H1 (cell line): ENCODE data around the gene TMEM198. TPM values are rescaled to one million over a fixed set of nuclear protein-coding genes. Genes with fewer than 3 reads are reported as not detected.

ENCODE experiments used
- CTCF ChIA-PET: fragments of 300-600 bp; sonication (Branson Sonifier 250); formaldehyde crosslinking; loops from one replicate; lab custom pipeline; 2021; ENCODE audit not compliant: partially characterized antibody; lab: Charles Lee
- POLR2A ChIA-PET: fragments of 300-600 bp; sonication (Branson Sonifier 250); formaldehyde crosslinking; loops from one replicate; lab custom pipeline; 2021; ENCODE audit warnings: inconsistent platforms; ENCODE audit not compliant: partially characterized antibody; lab: Charles Lee
- DNase-seq, 2 experiments: peaks; one replicate each; pipeline versions ENCODE4 v3.0.0 to v3.0.0-alpha.2; 2010 to 2022; ENCODE audit warnings: low spot score in 2 of 2, low read depth in 1 of 2, mixed read lengths in 1 of 2
- FAIRE-seq: peaks from 2 replicates; lab custom pipeline; 2011; peaks lifted over from hg19 to GRCh38; lab: Jason Lieb, UNC
- H2AFZ ChIP-seq: 2 replicates; pipeline ENCODE4 v1.8.1; 2012; ENCODE audit warnings: low read length, inconsistent platforms
- H2AK5ac ChIP-seq: 2 replicates; pipeline ENCODE4 v1.6.1; 2013; ENCODE audit warnings: low read depth, low read length
- H2BK120ac ChIP-seq: replicated peaks from 2 replicates; pipeline ENCODE3; 2013; ENCODE audit warnings: low read depth, low read length, inconsistent platforms
- H2BK12ac ChIP-seq: 2 replicates; pipeline ENCODE4 v1.6.1; 2013; ENCODE audit warnings: low read depth, low read length
- H2BK15ac ChIP-seq: 2 replicates; pipeline ENCODE4 v1.6.1; 2013; ENCODE audit warnings: low read length
- H2BK20ac ChIP-seq: 2 replicates; pipeline ENCODE4 v1.6.1; 2013; ENCODE audit warnings: low read length
- H2BK5ac ChIP-seq: 2 replicates; pipeline ENCODE4 v1.6.1; 2013; ENCODE audit warnings: low read depth, low read length
- H3K14ac ChIP-seq: 2 replicates; pipeline ENCODE4 v1.6.1; 2013; ENCODE audit warnings: inconsistent platforms; ENCODE audit not compliant: insufficient read length
- H3K18ac ChIP-seq: 2 replicates; pipeline ENCODE4 v1.6.1; 2013; ENCODE audit warnings: low read length; ENCODE audit errors: extremely low read depth
- H3K23ac ChIP-seq: 2 replicates; pipeline ENCODE4 v1.6.1; 2013; ENCODE audit warnings: inconsistent platforms; ENCODE audit not compliant: insufficient read length
- H3K23me2 ChIP-seq: 2 replicates; pipeline ENCODE4 v1.6.1; 2013; ENCODE audit warnings: low read depth, low read length
- H3K27ac ChIP-seq: 2 replicates; pipeline ENCODE4 v1.6.1; 2011; ENCODE audit warnings: low read depth, low read length, inconsistent platforms
- H3K27me3 ChIP-seq, 4 experiments: replicated peaks in 1 of 4; 1 replicate in 1 of 4; 2 replicates in 3 of 4; pipeline versions ENCODE4 v1.6.1 to v1.8.1; 2011 to 2013; ENCODE audit warnings: low read length in 3 of 4, mild to moderate bottlenecking in 3 of 4, inconsistent platforms in 2 of 4, mixed read lengths in 2 of 4, moderate library complexity in 1 of 4; ENCODE audit not compliant: control insufficient read depth in 3 of 4, insufficient read depth in 3 of 4; ENCODE audit errors: extremely low read depth in 1 of 4
- H3K36me3 ChIP-seq, 4 experiments: 2 replicates each; pipeline versions ENCODE4 v1.6.1 to v1.8.1; 2011 to 2013; ENCODE audit warnings: mild to moderate bottlenecking in 4 of 4, low read length in 3 of 4, moderate library complexity in 2 of 4, control low read depth in 1 of 4, inconsistent platforms in 1 of 4; ENCODE audit not compliant: insufficient read depth in 4 of 4, control insufficient read depth in 2 of 4
- H3K4ac ChIP-seq: replicated peaks from 2 replicates; pipeline ENCODE3; 2013; ENCODE audit warnings: low read length, low read depth, mixed read lengths, inconsistent platforms; ENCODE audit not compliant: insufficient read length
- H3K4me1 ChIP-seq, 4 experiments: replicated peaks in 1 of 4; 1 replicate in 1 of 4; 2 replicates in 3 of 4; pipeline versions ENCODE4 v1.6.1 to v1.8.1; 2011 to 2013; ENCODE audit warnings: low read length in 3 of 4, inconsistent platforms in 2 of 4, mixed read lengths in 1 of 4; ENCODE audit not compliant: insufficient read depth in 4 of 4, control insufficient read depth in 3 of 4
- H3K4me2 ChIP-seq, 2 experiments: 2 replicates each; pipeline versions ENCODE4 v1.6.1 to v1.8.1; 2011 to 2013; ENCODE audit warnings: low read depth in 2 of 2, low read length in 2 of 2, control low read depth in 1 of 2, inconsistent platforms in 1 of 2, mild to moderate bottlenecking in 1 of 2; ENCODE audit not compliant: insufficient read depth in 1 of 2
- H3K4me3 ChIP-seq, 4 experiments: fragments of 200-600, 300-600 bp in 1 of 4; sonication (generic), shearing (Covaris generic), sonication (Bioruptor Twin) in 1 of 4; 2 replicates each; pipeline versions ENCODE4 v1.5.1 to v1.8.1; 2011 to 2016; ENCODE audit warnings: low read length in 4 of 4, low read depth in 3 of 4, control low read depth in 2 of 4, inconsistent platforms in 2 of 4, mild to moderate bottlenecking in 2 of 4, mixed read lengths in 1 of 4, moderate library complexity in 1 of 4; ENCODE audit not compliant: insufficient read depth in 2 of 4; ENCODE audit errors: extremely low read depth in 1 of 4
- H3K56ac ChIP-seq: replicated peaks from 2 replicates; pipeline ENCODE3; 2013; ENCODE audit warnings: low read depth, mild to moderate bottlenecking, mixed read lengths, low read length, inconsistent platforms; ENCODE audit not compliant: insufficient read length
- H3K79me1 ChIP-seq: 2 replicates; pipeline ENCODE4 v1.6.1; 2013; ENCODE audit warnings: low read depth, low read length, control low read depth
- H3K79me2 ChIP-seq, 2 experiments: 2 replicates each; pipeline versions ENCODE4 v1.6.1 to v1.8.1; 2012 to 2013; ENCODE audit warnings: low read length in 2 of 2, mild to moderate bottlenecking in 2 of 2, inconsistent platforms in 1 of 2; ENCODE audit not compliant: insufficient read depth in 2 of 2, control insufficient read depth in 1 of 2
- H3K9ac ChIP-seq, 4 experiments: replicated peaks in 1 of 4; 1 replicate in 1 of 4; 2 replicates in 3 of 4; pipeline versions ENCODE4 v1.6.1 to v1.8.1; 2011 to 2013; ENCODE audit warnings: low read depth in 3 of 4, low read length in 3 of 4, control low read depth in 2 of 4, mild to moderate bottlenecking in 2 of 4, moderate library complexity in 2 of 4, inconsistent platforms in 1 of 4; ENCODE audit errors: extremely low read depth in 1 of 4
- H3K9me3 ChIP-seq, 2 experiments: 2 replicates each; pipeline versions ENCODE4 v1.6.1 to v1.8.1; 2012 to 2013; ENCODE audit warnings: mild to moderate bottlenecking in 2 of 2, moderate library complexity in 2 of 2, control low read depth in 1 of 2, inconsistent platforms in 1 of 2, low read depth in 1 of 2, low read length in 1 of 2, mixed read lengths in 1 of 2; ENCODE audit not compliant: insufficient read depth in 2 of 2
- H4K20me1 ChIP-seq, 2 experiments: replicated peaks in 1 of 2; 2 replicates each; pipeline versions ENCODE3 to v1.8.1; 2011 to 2013; ENCODE audit warnings: inconsistent platforms in 2 of 2, low read length in 2 of 2, mild to moderate bottlenecking in 1 of 2; ENCODE audit not compliant: insufficient read depth in 2 of 2, control insufficient read depth in 1 of 2
- H4K5ac ChIP-seq: 2 replicates; pipeline ENCODE4 v1.6.1; 2013; ENCODE audit warnings: low read length, low read depth, mixed read lengths, inconsistent platforms; ENCODE audit not compliant: insufficient read length
- H4K8ac ChIP-seq: 2 replicates; pipeline ENCODE4 v1.8.0; 2013; ENCODE audit warnings: mild to moderate bottlenecking, moderate library complexity, low read length, inconsistent platforms; ENCODE audit not compliant: insufficient read depth; ENCODE audit errors: extremely low read depth
- H4K91ac ChIP-seq: replicated peaks from 2 replicates; pipeline ENCODE3; 2013; ENCODE audit warnings: low read length, mixed read lengths, inconsistent platforms; ENCODE audit not compliant: insufficient read length
- CHD1 ChIP-seq: IDR thresholded peaks from 2 replicates; pipeline ENCODE4 v1.6.1; 2012; ENCODE audit warnings: low read depth, low read length, improper control_type of control experiment
- E2F6 ChIP-seq: IDR thresholded peaks from 2 replicates; pipeline ENCODE4 v1.6.1; 2012; ENCODE audit warnings: inconsistent platforms
- HDAC6 ChIP-seq: IDR thresholded peaks from one replicate; pipeline ENCODE4 v1.7.1; 2012; ENCODE audit warnings: low read depth, mild to moderate bottlenecking, inconsistent platforms, low read length, moderate library complexity
- JUN ChIP-seq: IDR thresholded peaks from 2 replicates; pipeline ENCODE4 v1.6.1; 2011; ENCODE audit warnings: low read depth, mild to moderate bottlenecking, improper control_type of control experiment, low read length
- JUND ChIP-seq: IDR thresholded peaks from 2 replicates; pipeline ENCODE4 v1.6.1; 2011; ENCODE audit warnings: mild to moderate bottlenecking, improper control_type of control experiment, low read length
- SP1 ChIP-seq: IDR thresholded peaks from 2 replicates; pipeline ENCODE4 v1.6.1; 2011; ENCODE audit warnings: low read depth, low read length
- TAF7 ChIP-seq: optimal IDR thresholded peaks from 2 replicates; pipeline ENCODE3; 2011; ENCODE audit warnings: low read depth, mild to moderate bottlenecking, inconsistent platforms, low read length, moderate library complexity, borderline replicate concordance
- WGBS, 2 experiments: shearing (Covaris generic) in 1 of 2; methylation state at CpG; one replicate each; pipeline versions ENCODE4 v1.1.6 to v1.1.7; 2013 to 2015; ENCODE audit warnings: low lambda C conversion rate in 2 of 2, mixed read lengths in 2 of 2, inconsistent platforms in 1 of 2, low coverage in 1 of 2, missing lambda C conversion rate in 1 of 2; ENCODE audit not compliant: insufficient replicate concordance in 2 of 2, insufficient coverage in 1 of 2, insufficient read length in 1 of 2; ENCODE audit errors: extremely low coverage in 1 of 2, missing lambda C conversion rate in 1 of 2; 5-methylcytosine and 5-hydroxymethylcytosine counted together
- polyA plus RNA-seq, 7 experiments: library from polyadenylated mRNA; depleted of rRNA in 3 of 7; stranded (reverse) in 5 of 7; unstranded in 2 of 7; fragments of >200 nt in 5 of 7; fragments of 200-250 nt in 2 of 7; gene quantifications; 1 replicate in 5 of 7; 2 replicates in 1 of 7; 4 replicates in 1 of 7; pipeline versions ENCODE4 v1.2.1 to v1.2.3, GENCODE V29; 2011 to 2013; ENCODE audit warnings: missing spikeins in 2 of 7, mixed read lengths in 2 of 7
- total RNA-seq: library from RNA; stranded (reverse); fragmentation: NEBNext Ultra II Directional; extraction: Animal tissue kit (Norgen Biotek cat#: 25700); gene quantifications from 2 replicates; pipeline ENCODE4 v1.2.1, GENCODE V29; 2021
- TF ChIP-seq, protein P1 (sequence below), 3 experiments: IDR thresholded peaks; 1 replicate in 2 of 3; 2 replicates in 1 of 3; pipeline versions ENCODE4 v1.5.1 to v1.6.1; 2011; ENCODE audit warnings: low read length in 3 of 3, mild to moderate bottlenecking in 3 of 3, inconsistent platforms in 2 of 3, low read depth in 1 of 3, moderate library complexity in 1 of 3; ENCODE audit not compliant: insufficient read depth in 1 of 3; ENCODE audit errors: control extremely low read depth in 1 of 3
- TF ChIP-seq, protein P2 (sequence below): IDR thresholded peaks from 2 replicates; pipeline ENCODE4 v1.6.1; 2011; ENCODE audit warnings: low read length, improper control_type of control experiment

The TMEM198 gene
- total and polyA plus RNA-seq, 2 of the 8 experiments (the other 6 are each of a cell fraction or from before 2014, with no cell fraction given) = 10.2 to 10.4 TPM

DNA sequence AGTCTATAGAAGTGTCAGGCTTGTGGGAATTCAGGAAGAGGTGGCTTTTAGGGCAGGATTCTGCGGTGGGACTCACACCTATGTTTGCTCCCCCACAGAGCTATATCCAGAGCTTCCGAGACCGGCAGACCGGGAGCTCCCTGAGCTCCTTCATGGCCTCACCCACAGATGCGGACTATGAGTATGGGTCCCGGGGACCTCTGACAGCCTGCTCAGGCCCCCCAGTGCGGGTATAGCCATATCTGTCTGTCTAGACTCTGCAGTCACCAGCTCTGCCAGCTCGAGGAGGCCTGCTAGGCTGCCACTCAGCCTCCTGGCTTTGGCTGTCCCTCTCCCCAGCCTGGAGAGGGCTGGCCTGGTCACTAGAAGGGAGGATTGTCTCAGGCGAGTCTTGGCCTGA lies 5.8 kb downstream of the TMEM198 start:
- Histone ChIP-seq H3K79me2 (no peaks in the 10 kb centered on the region), H3K23me2 (peaks cover 19% of the 10 kb centered on the region; the same call in 1 of the 2 replicates), H4K91ac (no peak overlapping the region), H3K79me1 (peaks cover 2% of the 10 kb centered on the region; the same call in 1 of the 2 replicates), H3K14ac (no peak overlapping the region), H3K9me3 (no peaks in the 10 kb centered on the region), H4K20me1 (peaks cover 3 to 14% of the 10 kb centered on the region in 2 experiments), H2BK5ac (no peak overlapping the region), H3K4me3 (no peak overlapping the region), H3K4me2 (no peak overlapping the region), H4K8ac (no peak overlapping the region), H2BK20ac (no peak overlapping the region), H3K4ac (no peak overlapping the region), H3K56ac (no peak overlapping the region), H3K4me1 (peaks cover 0 to 16% (median 8%) of the 10 kb centered on the region in 4 experiments; a peak in 6 of 7 replicates), H2BK15ac (no peak overlapping the region), H3K23ac (no peak overlapping the region), H3K27ac (no peak overlapping the region), H2AFZ (no peak overlapping the region), H4K5ac (no peak overlapping the region), H2BK120ac (no peak overlapping the region), H2BK12ac (no peak overlapping the region), H3K36me3 (no peaks in the 10 kb centered on the region; a peak in 1 of 8 replicates), H3K9ac (no peak overlapping the region), H3K18ac (no peak overlapping the region), H3K27me3 (peaks cover 0 to 18% (median 13%) of the 10 kb centered on the region in 4 experiments; a peak in 6 of 7 replicates), H2AK5ac (no peak overlapping the region)
- ChIA-PET CTCF (interaction anchor here (1.0 to 6.4 kb wide), 11 partner anchors 9 to 146 kb away, joined by 3 to 66 read pairs (median 4); partner anchors contain the start of genes INHA and OBSL1), POLR2A (interaction anchor here (1.0 to 3.6 kb wide), 2 partner anchors 9 to 23 kb away, joined by 3 to 21 read pairs; no protein-coding TSS in a partner anchor)
- 95% methylated on average over 9 of the region's 9 CpGs; no CpG with 5 or more reads in 1 of the 2 experiments for WGBS, 2 experiments
- DNase-seq (no peak), FAIRE-seq (no peak)
- TF ChIP-seq JUND = no peak
- TF ChIP-seq CHD1 = no peak
- no peak for TF ChIP-seq SP1
- TF ChIP-seq E2F6 = no peak
- TF ChIP-seq JUN = no peak
- TF ChIP-seq, protein P1, sequence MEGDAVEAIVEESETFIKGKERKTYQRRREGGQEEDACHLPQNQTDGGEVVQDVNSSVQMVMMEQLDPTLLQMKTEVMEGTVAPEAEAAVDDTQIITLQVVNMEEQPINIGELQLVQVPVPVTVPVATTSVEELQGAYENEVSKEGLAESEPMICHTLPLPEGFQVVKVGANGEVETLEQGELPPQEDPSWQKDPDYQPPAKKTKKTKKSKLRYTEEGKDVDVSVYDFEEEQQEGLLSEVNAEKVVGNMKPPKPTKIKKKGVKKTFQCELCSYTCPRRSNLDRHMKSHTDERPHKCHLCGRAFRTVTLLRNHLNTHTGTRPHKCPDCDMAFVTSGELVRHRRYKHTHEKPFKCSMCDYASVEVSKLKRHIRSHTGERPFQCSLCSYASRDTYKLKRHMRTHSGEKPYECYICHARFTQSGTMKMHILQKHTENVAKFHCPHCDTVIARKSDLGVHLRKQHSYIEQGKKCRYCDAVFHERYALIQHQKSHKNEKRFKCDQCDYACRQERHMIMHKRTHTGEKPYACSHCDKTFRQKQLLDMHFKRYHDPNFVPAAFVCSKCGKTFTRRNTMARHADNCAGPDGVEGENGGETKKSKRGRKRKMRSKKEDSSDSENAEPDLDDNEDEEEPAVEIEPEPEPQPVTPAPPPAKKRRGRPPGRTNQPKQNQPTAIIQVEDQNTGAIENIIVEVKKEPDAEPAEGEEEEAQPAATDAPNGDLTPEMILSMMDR (IDR thresholded peaks at IDR 0.05; ENCODE audit: control extremely low read depth in 1 of 3, insufficient read depth in 1 of 3, low read depth in 1 of 3, low read length in 3 of 3) = no peak
- TF ChIP-seq TAF7 = no peak
- TF ChIP-seq, protein P2, sequence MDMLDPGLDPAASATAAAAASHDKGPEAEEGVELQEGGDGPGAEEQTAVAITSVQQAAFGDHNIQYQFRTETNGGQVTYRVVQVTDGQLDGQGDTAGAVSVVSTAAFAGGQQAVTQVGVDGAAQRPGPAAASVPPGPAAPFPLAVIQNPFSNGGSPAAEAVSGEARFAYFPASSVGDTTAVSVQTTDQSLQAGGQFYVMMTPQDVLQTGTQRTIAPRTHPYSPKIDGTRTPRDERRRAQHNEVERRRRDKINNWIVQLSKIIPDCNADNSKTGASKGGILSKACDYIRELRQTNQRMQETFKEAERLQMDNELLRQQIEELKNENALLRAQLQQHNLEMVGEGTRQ = no peak
- TF ChIP-seq HDAC6 = no peak
